Neural cell (in vitro differentiated cells): ENCODE measurements around the gene TMA7B. TPM values are rescaled to one million over a fixed set of nuclear protein-coding genes. Genes with fewer than 3 reads are reported as not detected.

Source experiments
- H2AFZ ChIP-seq: fragments of 200-600, 300-800 bp; sonication (generic), shearing (Covaris generic); 2 replicates; pipeline ENCODE4 v1.6.0; 2014; ENCODE audit warnings: low read depth, mild to moderate bottlenecking, antibody characterized with exemption, low read length, moderate library complexity
- H3F3A ChIP-seq: fragments of 200-600 bp; shearing (Covaris generic); 2 replicates; pipeline ENCODE4 v1.6.1; 2016; ENCODE audit warnings: mild to moderate bottlenecking, moderate library complexity, mixed read lengths, antibody characterized with exemption, low read length; ENCODE audit not compliant: insufficient read depth, poor library complexity, severe bottlenecking
- H3K27ac ChIP-seq: fragments of 200-600, 300-800 bp; sonication (generic), shearing (Covaris generic); 2 replicates; pipeline ENCODE4 v1.5.1; 2014; ENCODE audit warnings: mild to moderate bottlenecking, low read length, moderate library complexity
- H3K27me3 ChIP-seq: fragments of 300-800, 200-600 bp; sonication (generic), shearing (Covaris generic); 2 replicates; pipeline ENCODE4 v1.6.0; 2014; ENCODE audit warnings: mild to moderate bottlenecking, low read depth, low read length, moderate library complexity; ENCODE audit not compliant: insufficient read depth
- H3K36me3 ChIP-seq: fragments of 300-800, 200-600 bp; sonication (generic), shearing (Covaris generic); 2 replicates; pipeline ENCODE4 v1.5.1; 2014; ENCODE audit warnings: mild to moderate bottlenecking, antibody characterized with exemption, low read length, moderate library complexity; ENCODE audit not compliant: insufficient read depth
- H3K4me2 ChIP-seq: fragments of 300-800, 200-600 bp; sonication (generic), shearing (Covaris generic); 2 replicates; pipeline ENCODE4 v1.6.0; 2014; ENCODE audit warnings: mild to moderate bottlenecking, low read length
- H3K4me3 ChIP-seq: fragments of 300-800, 200-600 bp; sonication (generic), shearing (Covaris generic); 2 replicates; pipeline ENCODE4 v1.5.1; 2014; ENCODE audit warnings: mild to moderate bottlenecking, low read length, moderate library complexity
- H3K79me2 ChIP-seq: fragments of 200-600 bp; shearing (Covaris generic); replicated peaks from 2 replicates; pipeline ENCODE4 v1.6.0; 2014; ENCODE audit warnings: mild to moderate bottlenecking, low read length, moderate library complexity; ENCODE audit not compliant: insufficient read depth
- H3K9ac ChIP-seq: fragments of 300-800, 200-600 bp; sonication (generic), shearing (Covaris generic); 2 replicates; pipeline ENCODE4 v1.6.1; 2016; ENCODE audit warnings: mild to moderate bottlenecking, low read length, mixed read lengths
- H3K9me2 ChIP-seq: fragments of 200-600 bp; shearing (Covaris generic); 2 replicates; pipeline ENCODE4 v1.6.1; 2016; ENCODE audit warnings: mild to moderate bottlenecking, low read length, mixed read lengths; ENCODE audit not compliant: insufficient read depth
- H3K9me3 ChIP-seq: fragments of 200-600, 300-800 bp; sonication (generic), shearing (Covaris generic); 2 replicates; pipeline ENCODE4 v1.6.1; 2016; ENCODE audit warnings: mild to moderate bottlenecking, mixed run types, low read length, moderate library complexity, mixed read lengths
- H4K20me1 ChIP-seq: fragments of 200-600 bp; shearing (Covaris generic); 2 replicates; pipeline ENCODE4 v1.6.1; 2016; ENCODE audit warnings: mild to moderate bottlenecking, mixed run types; ENCODE audit not compliant: insufficient read depth
- EP300 ChIP-seq: fragments of 450-650 bp; conservative IDR thresholded peaks from 2 replicates; pipeline ENCODE4 v1.6.1; 2014; ENCODE audit warnings: antibody characterized with exemption, mild to moderate bottlenecking, moderate library complexity; ENCODE audit not compliant: poor library complexity, severe bottlenecking
- EZH2 ChIP-seq: fragments of 200-600, 300-800 bp; shearing (Covaris generic), sonication (generic); IDR thresholded peaks from 2 replicates; pipeline ENCODE4 v1.6.1; 2014; ENCODE audit warnings: antibody characterized with exemption, low read length, borderline replicate concordance, mild to moderate bottlenecking; ENCODE audit not compliant: insufficient read depth, poor library complexity, severe bottlenecking
- MXI1 ChIP-seq: fragments of 450-650 bp; conservative IDR thresholded peaks from 2 replicates; pipeline ENCODE4 v1.6.1; 2014; ENCODE audit warnings: antibody characterized with exemption, mild to moderate bottlenecking; ENCODE audit not compliant: poor library complexity, severe bottlenecking
- POLR2AphosphoS5 ChIP-seq: IDR thresholded peaks from 2 replicates; pipeline ENCODE4 v1.6.1; 2012
- RAD21 ChIP-seq: fragments of 450-650 bp; conservative IDR thresholded peaks from 2 replicates; pipeline ENCODE4 v1.6.1; 2014; ENCODE audit warnings: antibody characterized with exemption, mild to moderate bottlenecking, moderate library complexity
- SMC3 ChIP-seq: fragments of 450-650 bp; conservative IDR thresholded peaks from 2 replicates; pipeline ENCODE4 v1.6.1; 2014; ENCODE audit warnings: antibody characterized with exemption, mild to moderate bottlenecking, moderate library complexity; ENCODE audit not compliant: poor library complexity
- TAF1 ChIP-seq: IDR thresholded peaks from 2 replicates; pipeline ENCODE4 v1.6.1; 2012; ENCODE audit warnings: low read depth
- polyA plus RNA-seq: library from polyadenylated mRNA; depleted of rRNA; stranded (reverse); fragments of >200 nt; gene quantifications from 2 replicates; pipeline ENCODE4 v1.2.3, GENCODE V29; 2014
- TF ChIP-seq, protein P1 (sequence below): fragments of 450-650 bp; IDR thresholded peaks from 2 replicates; pipeline ENCODE4 v1.5.1; 2014; ENCODE audit warnings: antibody characterized with exemption, mild to moderate bottlenecking, moderate library complexity; ENCODE audit not compliant: poor library complexity, severe bottlenecking
- TF ChIP-seq, protein P2 (sequence below): IDR thresholded peaks from 2 replicates; pipeline ENCODE4 v1.6.1; 2012; ENCODE audit warnings: borderline replicate concordance

TMA7B gene
- polyA plus RNA-seq, 1 donor from 2014 or later = not detected

GRCh38 chr22:39914584-39914983 is 45.6 kb upstream of the TMA7B start:
- Histone ChIP-seq H3K27ac (no peak overlapping the region), H3F3A (no peaks in the 10 kb centered on the region), H4K20me1 (no peaks in the 10 kb centered on the region), H3K36me3 (no peaks in the 10 kb centered on the region), H3K9me2 (no peaks in the 10 kb centered on the region), H3K27me3 (no peaks in the 10 kb centered on the region), H3K9me3 (no peaks in the 10 kb centered on the region), H2AFZ (no peak overlapping the region), H3K9ac (no peak overlapping the region), H3K4me2 (no peak overlapping the region), H3K79me2 (no peaks in the 10 kb centered on the region), H3K4me3 (no peak overlapping the region)
- no peak for TF ChIP-seq RAD21

GRCh38 chr22:39915295-39915726 is 44.9 kb upstream of the TMA7B start:
- TF ChIP-seq, protein P1, sequence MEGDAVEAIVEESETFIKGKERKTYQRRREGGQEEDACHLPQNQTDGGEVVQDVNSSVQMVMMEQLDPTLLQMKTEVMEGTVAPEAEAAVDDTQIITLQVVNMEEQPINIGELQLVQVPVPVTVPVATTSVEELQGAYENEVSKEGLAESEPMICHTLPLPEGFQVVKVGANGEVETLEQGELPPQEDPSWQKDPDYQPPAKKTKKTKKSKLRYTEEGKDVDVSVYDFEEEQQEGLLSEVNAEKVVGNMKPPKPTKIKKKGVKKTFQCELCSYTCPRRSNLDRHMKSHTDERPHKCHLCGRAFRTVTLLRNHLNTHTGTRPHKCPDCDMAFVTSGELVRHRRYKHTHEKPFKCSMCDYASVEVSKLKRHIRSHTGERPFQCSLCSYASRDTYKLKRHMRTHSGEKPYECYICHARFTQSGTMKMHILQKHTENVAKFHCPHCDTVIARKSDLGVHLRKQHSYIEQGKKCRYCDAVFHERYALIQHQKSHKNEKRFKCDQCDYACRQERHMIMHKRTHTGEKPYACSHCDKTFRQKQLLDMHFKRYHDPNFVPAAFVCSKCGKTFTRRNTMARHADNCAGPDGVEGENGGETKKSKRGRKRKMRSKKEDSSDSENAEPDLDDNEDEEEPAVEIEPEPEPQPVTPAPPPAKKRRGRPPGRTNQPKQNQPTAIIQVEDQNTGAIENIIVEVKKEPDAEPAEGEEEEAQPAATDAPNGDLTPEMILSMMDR = no peak
- Histone ChIP-seq H3K4me2 (no peak overlapping the region), H3K9ac (no peak overlapping the region), H3K4me3 (no peak overlapping the region), H2AFZ (no peak overlapping the region), H3K79me2 (no peaks in the 10 kb centered on the region), H3F3A (no peaks in the 10 kb centered on the region), H3K9me3 (no peaks in the 10 kb centered on the region), H4K20me1 (no peaks in the 10 kb centered on the region), H3K27ac (no peak overlapping the region), H3K27me3 (no peaks in the 10 kb centered on the region), H3K36me3 (no peaks in the 10 kb centered on the region), H3K9me2 (no peaks in the 10 kb centered on the region)

DNA sequence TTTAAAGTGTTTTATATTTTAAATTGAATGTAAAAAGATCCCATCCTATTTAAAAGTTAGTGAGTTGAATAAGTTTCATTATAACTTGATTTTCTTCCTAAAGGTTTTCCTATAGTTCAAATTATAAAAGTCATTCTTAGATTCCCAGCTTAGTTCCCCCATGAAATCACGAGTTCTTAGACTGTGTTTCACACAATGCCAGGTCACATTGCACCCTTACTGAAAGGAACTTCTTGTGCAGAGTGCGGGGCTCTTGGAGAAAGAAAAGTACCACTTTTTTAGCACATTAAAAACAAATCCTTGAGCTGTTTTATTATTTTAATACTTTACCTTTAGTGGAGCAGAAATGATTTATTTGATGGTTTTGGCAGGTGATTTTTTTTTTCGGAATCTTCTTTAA is 43.7 kb upstream of the TMA7B start:
- no peaks in the 10 kb centered on the region for H3K79me2 ChIP-seq
- no peaks in the 10 kb centered on the region for H4K20me1 ChIP-seq
- H3F3A ChIP-seq = no peaks in the 10 kb centered on the region
- no peak overlapping the region for H3K4me3 ChIP-seq
- no peaks in the 10 kb centered on the region for H3K9me3 ChIP-seq
- H2AFZ ChIP-seq = no peak overlapping the region
- no peak overlapping the region for H3K27ac ChIP-seq
- H3K4me2 ChIP-seq = no peak overlapping the region
- no peak for TF ChIP-seq EZH2
- no peak for TF ChIP-seq RAD21
- TF ChIP-seq EP300 = no peak
- TF ChIP-seq POLR2AphosphoS5 = no peak
- TF ChIP-seq MXI1 = no peak
- TF ChIP-seq, protein P2, sequence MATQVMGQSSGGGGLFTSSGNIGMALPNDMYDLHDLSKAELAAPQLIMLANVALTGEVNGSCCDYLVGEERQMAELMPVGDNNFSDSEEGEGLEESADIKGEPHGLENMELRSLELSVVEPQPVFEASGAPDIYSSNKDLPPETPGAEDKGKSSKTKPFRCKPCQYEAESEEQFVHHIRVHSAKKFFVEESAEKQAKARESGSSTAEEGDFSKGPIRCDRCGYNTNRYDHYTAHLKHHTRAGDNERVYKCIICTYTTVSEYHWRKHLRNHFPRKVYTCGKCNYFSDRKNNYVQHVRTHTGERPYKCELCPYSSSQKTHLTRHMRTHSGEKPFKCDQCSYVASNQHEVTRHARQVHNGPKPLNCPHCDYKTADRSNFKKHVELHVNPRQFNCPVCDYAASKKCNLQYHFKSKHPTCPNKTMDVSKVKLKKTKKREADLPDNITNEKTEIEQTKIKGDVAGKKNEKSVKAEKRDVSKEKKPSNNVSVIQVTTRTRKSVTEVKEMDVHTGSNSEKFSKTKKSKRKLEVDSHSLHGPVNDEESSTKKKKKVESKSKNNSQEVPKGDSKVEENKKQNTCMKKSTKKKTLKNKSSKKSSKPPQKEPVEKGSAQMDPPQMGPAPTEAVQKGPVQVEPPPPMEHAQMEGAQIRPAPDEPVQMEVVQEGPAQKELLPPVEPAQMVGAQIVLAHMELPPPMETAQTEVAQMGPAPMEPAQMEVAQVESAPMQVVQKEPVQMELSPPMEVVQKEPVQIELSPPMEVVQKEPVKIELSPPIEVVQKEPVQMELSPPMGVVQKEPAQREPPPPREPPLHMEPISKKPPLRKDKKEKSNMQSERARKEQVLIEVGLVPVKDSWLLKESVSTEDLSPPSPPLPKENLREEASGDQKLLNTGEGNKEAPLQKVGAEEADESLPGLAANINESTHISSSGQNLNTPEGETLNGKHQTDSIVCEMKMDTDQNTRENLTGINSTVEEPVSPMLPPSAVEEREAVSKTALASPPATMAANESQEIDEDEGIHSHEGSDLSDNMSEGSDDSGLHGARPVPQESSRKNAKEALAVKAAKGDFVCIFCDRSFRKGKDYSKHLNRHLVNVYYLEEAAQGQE = no peak
- TF ChIP-seq, protein P1 = no peak
- no peak for TF ChIP-seq TAF1
- TF ChIP-seq SMC3 = no peak
- H3K9ac ChIP-seq = no peak overlapping the region
- H3K36me3 ChIP-seq = no peaks in the 10 kb centered on the region
- no peaks in the 10 kb centered on the region for H3K9me2 ChIP-seq
- H3K27me3 ChIP-seq = no peaks in the 10 kb centered on the region
